GM19239 (cell line): ENCODE data around the gene SETD2.

Source experiments
- DNase-seq: peaks from one replicate; pipeline ENCODE4 v3.0.0; 2011; ENCODE audit warnings: low spot score; ENCODE audit not compliant: insufficient read length
- FAIRE-seq: peaks from 2 replicates; lab custom pipeline; 2011; peaks lifted over from hg19 to GRCh38; lab: Jason Lieb, UNC

Gene SETD2

DNA sequence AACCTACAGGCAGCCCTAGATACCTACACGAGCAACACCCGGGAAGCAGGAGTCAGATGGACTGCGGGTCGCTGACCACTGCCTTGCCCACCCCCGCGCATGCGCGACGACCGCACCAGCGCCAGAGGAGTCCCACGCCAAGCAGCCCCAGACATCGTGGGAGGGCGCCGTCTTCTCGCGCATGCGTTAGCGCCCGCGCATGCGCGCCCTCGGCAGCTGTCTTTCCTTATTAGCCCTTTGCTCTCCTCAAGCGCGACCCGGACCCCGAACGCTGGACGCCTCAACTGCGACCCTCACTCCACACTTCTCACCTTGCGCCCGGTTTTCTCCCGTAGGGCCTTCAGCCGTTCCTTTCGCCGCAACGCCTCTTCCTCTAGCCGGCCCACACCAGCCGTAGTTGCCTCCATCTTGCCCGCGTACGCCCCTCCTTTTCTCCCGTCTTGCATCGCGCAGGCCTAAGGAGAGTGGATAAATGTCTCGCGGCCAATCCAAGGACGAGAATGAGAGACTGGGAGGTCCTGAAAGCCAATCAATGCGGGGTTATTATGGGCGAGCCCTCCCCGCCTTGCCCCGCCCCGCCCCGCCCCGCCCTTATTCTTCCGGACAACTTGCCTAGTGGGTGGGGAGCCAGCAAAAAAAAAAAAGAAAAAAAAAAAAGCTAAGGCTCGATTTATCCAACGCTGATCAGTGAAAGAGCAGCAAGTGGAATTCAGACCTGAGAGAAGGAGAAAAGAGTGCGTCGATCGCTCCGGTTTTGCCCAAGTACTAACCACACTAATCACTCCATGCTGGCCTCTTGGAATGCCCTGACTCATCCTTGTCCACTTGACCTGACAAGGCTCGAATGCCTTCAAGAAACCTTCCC is 187.4 kb downstream of the SETD2 start, which contains the start of gene CCDC12:
Gene CCDC12, minus strand, starts transcription at position 420 of the 865 bp plus-strand sequence. Its CDS starts 13 bp downstream, at position 407.
- DNase-seq (peak; percentile 95), FAIRE-seq (peak; percentile 91)

DNA sequence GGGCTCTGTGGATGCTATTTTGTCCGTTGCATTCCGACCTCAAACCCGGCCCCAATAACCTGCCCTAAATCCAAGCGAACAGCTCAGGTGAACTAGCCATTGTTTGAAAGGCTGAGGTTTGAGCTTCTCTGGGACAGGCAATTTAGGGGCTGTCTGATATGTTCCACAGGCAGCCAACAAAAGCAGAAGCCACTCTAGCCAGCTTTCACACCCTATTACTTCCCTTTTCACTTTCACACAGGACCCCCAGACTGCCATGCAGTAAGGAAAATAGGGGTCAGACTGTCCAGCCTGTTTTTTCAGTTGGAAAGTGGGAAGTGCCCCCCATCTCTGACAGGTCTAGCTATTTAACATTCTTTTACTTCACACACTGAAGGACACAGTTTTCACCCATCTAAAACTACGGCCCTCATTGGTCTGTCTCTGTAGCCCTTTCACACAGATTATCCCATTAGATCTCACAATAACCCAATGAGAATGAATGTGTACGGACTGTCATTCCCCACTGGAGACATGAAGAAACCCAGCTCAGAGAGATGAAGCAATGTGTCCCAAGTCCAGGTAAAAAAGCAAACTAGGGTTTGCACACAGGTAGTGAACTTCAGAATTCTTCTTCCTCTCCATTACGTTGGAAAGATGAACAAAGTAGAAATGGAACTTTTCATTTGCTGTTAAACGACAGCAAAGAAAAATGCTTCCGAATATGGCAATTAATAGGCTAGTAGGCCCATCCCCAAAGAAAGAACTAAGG is 189.3 kb downstream of the SETD2 start:
- DNase-seq (no peak), FAIRE-seq (peak; percentile 87)

DNA sequence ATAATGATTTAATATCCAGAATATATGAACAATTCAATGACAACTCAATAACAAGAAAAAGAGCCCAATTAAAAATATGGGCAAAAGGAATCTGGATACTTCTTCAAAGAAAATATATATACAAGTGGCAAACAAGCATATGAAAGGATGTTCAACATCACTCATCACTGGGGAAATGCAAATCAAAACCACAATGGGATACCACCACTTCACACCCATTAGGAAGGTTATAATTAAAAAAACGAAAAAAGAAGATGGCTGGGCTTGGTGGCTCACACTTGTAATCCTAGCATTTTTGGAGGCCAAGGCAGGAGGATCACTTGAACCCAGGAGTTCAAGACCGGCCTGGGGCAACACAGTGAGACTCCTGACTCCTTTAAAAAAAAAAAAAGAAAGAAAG is 191.5 kb downstream of the SETD2 start:
- no peak for DNase-seq
- peak; percentile 82 for FAIRE-seq

DNA sequence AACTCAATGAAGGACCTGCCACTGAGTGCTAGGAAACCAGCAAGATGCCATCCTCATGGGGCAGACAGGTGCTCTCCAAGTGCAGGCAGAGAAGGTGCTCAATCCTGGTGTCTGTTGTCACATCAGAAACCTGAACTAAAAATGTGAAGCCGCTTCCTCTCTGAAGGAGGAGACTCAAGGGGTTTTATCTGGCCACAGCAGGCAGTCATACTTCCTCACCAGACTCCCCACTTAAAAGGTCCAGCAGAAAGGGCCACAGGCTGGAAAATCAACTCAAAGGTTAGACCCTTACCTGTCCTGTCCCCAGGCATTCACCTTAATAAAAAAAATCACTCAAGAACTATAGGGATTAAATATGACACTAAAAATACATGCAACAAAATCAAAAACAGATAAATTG is 192.2 kb downstream of the SETD2 start:
- peak; percentile 91 for FAIRE-seq
- DNase-seq = no peak

DNA sequence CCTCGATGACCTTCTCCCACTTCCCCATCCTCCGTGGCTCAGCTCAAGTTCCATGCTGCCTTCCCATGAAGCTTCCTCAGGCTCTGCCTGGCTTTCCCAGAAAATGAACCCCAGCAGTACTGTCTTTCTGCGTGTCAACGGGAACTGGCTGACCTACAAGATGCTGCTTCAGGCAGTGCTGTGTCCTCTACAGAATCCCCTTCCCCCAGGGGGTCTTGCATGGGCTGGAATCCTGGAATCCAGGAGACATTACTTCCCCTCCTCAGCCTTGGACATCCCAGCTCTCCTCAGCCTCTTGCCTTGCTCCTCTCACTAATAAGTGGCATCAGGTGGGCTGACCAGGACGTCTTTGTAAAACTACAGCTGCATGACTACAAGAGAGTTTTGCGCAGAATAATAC is 192.8 kb downstream of the SETD2 start:
- FAIRE-seq (peak; percentile 8), DNase-seq (no peak)

DNA sequence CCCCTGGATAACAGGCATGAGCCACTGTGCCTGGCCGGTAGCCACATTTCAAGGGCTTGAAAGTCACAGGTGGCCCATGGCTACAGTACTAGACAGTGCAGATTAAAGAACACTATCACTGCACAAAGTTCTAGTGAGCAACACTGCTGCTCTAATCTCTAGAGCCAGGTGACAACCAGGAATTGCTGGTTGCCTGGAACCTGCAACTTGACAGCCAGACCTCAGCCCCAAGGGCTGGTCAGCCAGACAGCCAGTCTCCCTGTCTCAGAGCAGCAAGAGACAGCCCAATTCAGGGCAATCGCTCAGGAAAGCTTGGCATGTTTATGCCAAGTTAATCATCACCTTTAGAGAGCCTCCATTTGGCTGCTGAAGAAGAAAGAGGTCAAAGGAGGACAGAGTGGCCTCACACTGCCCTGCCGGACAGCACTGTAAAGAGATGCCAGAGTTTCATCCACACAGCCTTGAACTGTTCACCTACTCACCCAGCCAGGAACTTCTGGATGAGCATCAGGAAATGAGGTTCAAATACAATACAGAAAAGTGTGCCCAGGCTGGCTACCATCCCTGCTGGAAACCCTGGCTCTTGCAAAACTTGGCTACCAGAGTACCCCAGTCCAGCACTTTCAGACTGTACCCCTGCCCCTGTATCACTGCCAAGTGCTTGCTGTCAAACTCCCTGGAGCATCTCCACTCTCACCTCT is 193.4 kb downstream of the SETD2 start:
- FAIRE-seq (peak; percentile 48), DNase-seq (no peak)

DNA sequence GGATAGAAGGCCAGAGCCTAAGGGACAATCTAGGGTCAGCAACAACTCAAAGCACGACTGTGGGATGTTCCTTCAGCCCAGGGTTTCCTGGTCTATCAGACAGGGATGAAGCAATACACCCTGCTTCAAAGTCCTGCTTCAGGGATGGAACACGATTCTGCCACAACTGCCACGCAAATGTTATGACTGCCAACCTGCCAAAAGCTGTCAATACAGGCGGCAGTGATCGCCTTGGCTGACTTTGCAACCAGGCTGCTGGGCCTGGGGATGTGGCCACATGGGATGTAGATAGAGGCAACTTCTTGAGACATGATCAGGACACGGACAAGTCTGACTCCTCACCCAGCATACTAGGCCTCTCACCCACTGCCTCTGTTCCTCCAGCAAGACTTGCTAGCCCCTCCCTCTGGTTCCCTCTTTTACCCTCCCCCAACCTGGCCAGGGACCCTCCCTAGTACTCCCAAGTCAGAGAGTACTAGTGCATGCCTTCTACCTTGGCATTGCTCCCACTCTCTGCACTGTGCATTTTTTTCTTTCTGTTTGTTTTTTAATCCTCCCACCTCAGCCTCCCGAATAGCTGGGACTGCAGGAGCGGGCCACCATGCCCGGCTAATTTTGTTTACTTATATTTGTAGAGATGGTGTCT is 195.0 kb downstream of the SETD2 start:
- FAIRE-seq (no peak), DNase-seq (no peak)

DNA sequence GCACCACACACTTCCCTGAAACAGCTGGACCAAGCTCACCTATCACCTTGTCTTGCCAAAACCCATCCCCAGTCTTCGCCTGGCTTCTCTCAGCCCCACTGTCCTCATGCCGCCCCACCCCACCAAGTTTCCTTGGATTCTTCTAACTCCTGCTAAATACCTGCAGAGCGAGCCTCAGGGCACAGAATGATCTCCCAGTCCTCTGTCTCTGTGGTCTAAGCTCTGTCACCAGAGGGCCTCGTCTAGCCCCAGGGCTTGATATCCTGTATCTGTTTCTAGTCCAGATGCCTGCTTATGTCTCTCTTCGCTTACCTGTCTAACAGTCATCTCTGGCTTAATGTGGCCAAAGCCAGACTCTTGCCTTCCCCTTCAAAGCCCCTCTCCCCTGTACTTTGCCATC is 197.1 kb downstream of the SETD2 start:
- DNase-seq = no peak
- peak; percentile 39 for FAIRE-seq
